Naive thymus-derived CD4-positive, alpha-beta T cell (primary cell): ENCODE data around the gene ABLIM3. TPM values are rescaled to one million over a fixed set of nuclear protein-coding genes. Genes with fewer than 3 reads are reported as not detected.

Experiments used
- ATAC-seq: fragments of 150-1000 bp; cut with Tn5 transposase; 2 replicates; pipeline ENCODE4 v1.10.0; 2021; ENCODE audit warnings: mild to moderate bottlenecking, moderate library complexity
- CTCF ChIA-PET: fragments of 350-600 bp; sonication (Branson Sonifier 250); formaldehyde crosslinking; loops from one replicate; lab custom pipeline; 2021; ENCODE audit warnings: antibody characterized with exemption; lab: Charles Lee
- POLR2A ChIA-PET: fragments of 350-600 bp; sonication (Branson Sonifier 250); formaldehyde crosslinking; loops from one replicate; lab custom pipeline; 2021; ENCODE audit warnings: antibody characterized with exemption, inconsistent platforms; lab: Charles Lee
- DNase-seq, 9 donors: peaks; one replicate each; pipeline versions ENCODE4 v3.0.0 to v3.0.0-alpha.2; 2020 to 2022; ENCODE audit warnings: mixed read lengths in 1 of 9
- H3K27ac ChIP-seq: one replicate; pipeline ENCODE4 v1.7.0; 2013; ENCODE audit warnings: mild to moderate bottlenecking, low read depth, low read length, moderate library complexity
- H3K27me3 ChIP-seq, 2 donors: one replicate each; pipeline ENCODE4 v1.7.0; 2013; ENCODE audit warnings: low read length in 2 of 2, mild to moderate bottlenecking in 2 of 2, moderate library complexity in 2 of 2; ENCODE audit not compliant: control insufficient read depth in 2 of 2, insufficient read depth in 2 of 2
- H3K36me3 ChIP-seq, 3 experiments: 1 replicate in 2 of 3; 2 replicates in 1 of 3; pipeline ENCODE4 v1.7.0; 2013; ENCODE audit warnings: low read length in 3 of 3, mild to moderate bottlenecking in 3 of 3, moderate library complexity in 1 of 3; ENCODE audit not compliant: insufficient read depth in 3 of 3, control insufficient read depth in 2 of 3
- H3K4me1 ChIP-seq, 2 donors: one replicate each; pipeline ENCODE4 v1.7.0; 2013; ENCODE audit warnings: low read length in 2 of 2, mild to moderate bottlenecking in 2 of 2, moderate library complexity in 1 of 2; ENCODE audit not compliant: control insufficient read depth in 2 of 2, insufficient read depth in 2 of 2
- H3K4me3 ChIP-seq: 2 replicates; pipeline ENCODE4 v1.7.0; 2013; ENCODE audit warnings: mild to moderate bottlenecking, low read length
- H3K9me3 ChIP-seq, 3 experiments: 1 replicate in 2 of 3; 2 replicates in 1 of 3; pipeline ENCODE4 v1.7.0; 2013; ENCODE audit warnings: low read length in 3 of 3; ENCODE audit not compliant: control insufficient read depth in 2 of 3
- H3K27ac Mint-ChIP-seq, 9 donors: one replicate each; pipeline ENCODE4 v1.8.0; 2020 to 2022; ENCODE audit warnings: mixed read lengths in 9 of 9, mild to moderate bottlenecking in 8 of 9, moderate library complexity in 5 of 9, inconsistent platforms in 2 of 9
- H3K27me3 Mint-ChIP-seq, 5 donors: one replicate each; pipeline ENCODE4 v1.8.0; 2021 to 2022; ENCODE audit warnings: mixed read lengths in 5 of 5, mild to moderate bottlenecking in 1 of 5
- H3K36me3 Mint-ChIP-seq, 5 donors: one replicate each; pipeline ENCODE4 v1.8.0; 2020 to 2022; ENCODE audit warnings: mixed read lengths in 5 of 5, mild to moderate bottlenecking in 3 of 5, inconsistent platforms in 1 of 5
- H3K4me1 Mint-ChIP-seq, 7 donors: one replicate each; pipeline ENCODE4 v1.8.0; 2020 to 2022; ENCODE audit warnings: mixed read lengths in 7 of 7, mild to moderate bottlenecking in 3 of 7, inconsistent platforms in 1 of 7
- H3K4me3 Mint-ChIP-seq, 10 donors: one replicate each; pipeline ENCODE4 v1.8.0; 2020 to 2022; ENCODE audit warnings: mild to moderate bottlenecking in 10 of 10, mixed read lengths in 10 of 10, moderate library complexity in 6 of 10, inconsistent platforms in 2 of 10
- H3K9me3 Mint-ChIP-seq, 11 donors: one replicate each; pipeline ENCODE4 v1.8.0; 2020 to 2022; ENCODE audit warnings: mixed read lengths in 11 of 11, mild to moderate bottlenecking in 4 of 11, inconsistent platforms in 1 of 11, moderate library complexity in 1 of 11
- intact Hi-C, 2 donors: fragments of 100-400 bp; cut with micrococcal nuclease; formaldehyde crosslinking; loops; one replicate each; pipeline ENCODE4 v1.15.1; 2023
- polyA plus RNA-seq, 2 donors: library from polyadenylated mRNA; unstranded; fragments of 300-500 nt; fragmentation: Illumina TruSeq; gene quantifications; one replicate each; pipeline ENCODE4 v1.2.3, GENCODE V29; 2021
- total RNA-seq, 6 experiments: library from RNA in 5 of 6; stranded (reverse) in 5 of 6; gene quantifications; 1 replicate in 5 of 6; 2 replicates in 1 of 6; pipeline ENCODE4 v1.2.3 and lab custom pipeline; 2021 to 2026

ABLIM3 gene
- total and polyA plus RNA-seq, 7 experiments from 2014 or later: 0.08 to 1.3 TPM; not detected in 5

DNA sequence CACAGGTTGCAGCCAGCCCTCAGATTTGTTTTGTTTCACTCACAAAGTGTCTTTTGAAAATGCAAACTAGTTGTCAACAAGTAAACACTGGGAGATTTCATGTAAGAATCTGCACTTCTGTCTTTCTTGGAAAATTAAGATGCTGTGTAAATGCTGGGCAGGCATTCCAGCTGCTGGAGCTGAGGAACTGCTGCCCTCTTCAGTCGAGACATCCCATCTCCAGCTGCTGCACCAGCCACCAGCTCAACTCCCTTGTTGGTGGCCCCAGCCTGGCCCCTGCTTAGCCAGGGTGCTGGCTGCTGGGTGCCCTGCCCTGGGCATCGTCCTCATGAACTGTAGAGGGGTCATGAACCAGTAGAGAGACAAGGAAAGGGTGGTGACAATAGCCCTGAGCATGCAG, 97.2 kb downstream of the ABLIM3 start:
- Histone ChIP-seq H3K9me3 (no peaks in the 10 kb centered on the region), H3K27me3 (no peaks in the 10 kb centered on the region), H3K4me1 (peaks cover 21 to 39% of the 10 kb centered on the region in 2 donors), H3K27ac (no peak overlapping the region), H3K36me3 (no peaks in the 10 kb centered on the region), H3K4me3 (no peak overlapping the region)
- Mint-ChIP-seq H3K4me1 (peaks cover 0 to 63% (median 43%) of the 10 kb centered on the region in 7 donors), H3K9me3 (peaks cover 0 to 6% (median 0%) of the 10 kb centered on the region in 11 donors), H3K27me3 (peaks cover 0 to 36% (median 4%) of the 10 kb centered on the region in 5 donors), H3K36me3 (peaks cover 0 to 8% (median 0%) of the 10 kb centered on the region in 5 donors), H3K27ac (peak overlapping the region in 5 of 9 donors; percentile 10 to 92 (median 68)), H3K4me3 (peak overlapping the region in 3 of 10 donors; percentile 11 to 25 (median 23))
- POLR2A ChIA-PET: no interaction called here
- intact Hi-C loops: no loop called here
- DNase-seq (no peak), ATAC-seq (no peak)
- CTCF ChIA-PET: no interaction called here

DNA sequence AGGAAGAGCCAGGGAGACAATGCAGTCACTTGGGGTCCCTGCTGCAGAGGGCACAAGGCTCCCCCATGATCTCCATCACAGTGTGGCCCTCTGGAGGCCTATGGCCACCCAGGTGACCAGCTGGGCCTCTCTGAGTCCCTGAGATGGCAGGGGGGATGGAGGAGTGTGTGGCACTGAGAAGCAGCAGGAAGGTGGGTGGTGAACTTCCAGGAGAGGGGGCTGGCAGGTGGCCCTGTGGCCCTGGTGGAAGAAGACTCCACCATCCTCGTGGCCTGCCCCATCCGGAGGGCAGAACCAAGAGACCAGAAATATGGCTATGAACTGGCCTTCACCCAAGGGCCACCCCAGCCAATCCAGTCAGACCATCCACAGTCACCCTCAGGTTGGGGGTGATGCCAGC, 98.6 kb downstream of the ABLIM3 start:
- no peaks in the 10 kb centered on the region for H3K36me3 ChIP-seq
- peaks cover 0 to 6% (median 0%) of the 10 kb centered on the region in 11 donors for H3K9me3 Mint-ChIP-seq
- peak overlapping the region; percentile 83 to 98 (median 93) for H3K27ac Mint-ChIP-seq
- intact Hi-C loops: loop anchor here (1.0 to 2.0 kb wide), 6 partner anchors 24 to 857 kb away; partner anchors contain the start of genes ABLIM3 (in 1 of the 2), CSNK1A1 (in 1 of the 2), FBXO38 (in 1 of the 2) and GRPEL2 (in 1 of the 2)
- H3K27me3 ChIP-seq: no peaks in the 10 kb centered on the region
- peak overlapping the region; percentile 65 for H3K27ac ChIP-seq
- H3K4me1 ChIP-seq: peaks cover 21 to 39% of the 10 kb centered on the region in 2 donors
- peaks cover 2 to 66% (median 43%) of the 10 kb centered on the region in 7 donors for H3K4me1 Mint-ChIP-seq
- H3K4me3 ChIP-seq: no peak overlapping the region
- ATAC-seq (no peak), DNase-seq (no peak)
- peaks cover 0 to 25% (median 4%) of the 10 kb centered on the region in 5 donors for H3K27me3 Mint-ChIP-seq
- peak overlapping the region; percentile 38 to 79 (median 66) for H3K4me3 Mint-ChIP-seq
- H3K9me3 ChIP-seq: no peaks in the 10 kb centered on the region
- ChIA-PET CTCF (interaction anchor here (0.7 to 2.1 kb wide), 8 partner anchors 9 to 36 kb away, joined by 3 to 8 read pairs (median 4); partner anchors contain the start of gene AFAP1L1), POLR2A (interaction anchor here (0.6 to 2.1 kb wide), 11 partner anchors 9 to 118 kb away, joined by 3 to 10 read pairs (median 4); partner anchors contain the start of gene PCYOX1L)
- H3K36me3 Mint-ChIP-seq: peaks cover 0 to 8% (median 0%) of the 10 kb centered on the region in 5 donors

DNA sequence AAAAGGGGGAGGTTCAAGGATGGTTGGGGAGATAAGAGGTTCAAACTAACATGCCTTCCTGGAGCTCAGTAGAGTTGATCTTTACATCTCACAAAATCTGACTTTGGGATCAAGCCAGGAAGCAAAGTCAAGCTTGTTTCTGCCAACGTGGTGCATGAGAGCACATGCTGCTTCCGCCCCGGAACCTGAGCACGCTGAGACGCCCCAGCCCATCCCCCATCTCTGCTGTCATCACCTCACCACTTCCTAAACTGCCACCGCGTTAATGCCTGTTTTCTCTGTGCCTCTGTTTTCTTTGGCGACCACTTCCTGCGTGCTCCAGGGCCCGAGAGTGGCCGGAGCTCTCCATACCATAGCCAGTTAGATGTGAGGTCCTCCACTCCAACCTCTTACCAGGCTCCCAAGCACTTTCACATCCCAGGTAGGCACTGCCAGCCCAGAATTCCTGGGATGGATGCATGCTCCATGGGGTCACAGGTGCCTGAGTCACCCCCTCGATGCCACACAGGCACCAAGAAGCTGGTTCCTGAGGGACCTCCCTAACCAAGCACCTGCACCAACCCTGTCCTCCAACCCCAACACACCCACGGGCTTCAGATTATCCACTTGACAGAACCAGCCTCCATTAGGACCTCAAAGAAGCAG, 99.2 kb downstream of the ABLIM3 start:
- H3K4me1 Mint-ChIP-seq: peaks cover 8 to 71% (median 43%) of the 10 kb centered on the region in 7 donors
- Histone ChIP-seq H3K4me1 (peaks cover 21 to 39% of the 10 kb centered on the region in 2 donors), H3K36me3 (no peaks in the 10 kb centered on the region), H3K9me3 (no peaks in the 10 kb centered on the region), H3K27ac (peak overlapping the region; percentile 67), H3K27me3 (no peaks in the 10 kb centered on the region), H3K4me3 (peak overlapping the region; percentile 2)
- H3K9me3 Mint-ChIP-seq: peaks cover 0 to 6% (median 0%) of the 10 kb centered on the region in 11 donors
- H3K4me3 Mint-ChIP-seq: peak overlapping the region; percentile 38 to 79 (median 66)
- H3K27ac Mint-ChIP-seq: peak overlapping the region; percentile 83 to 98 (median 93)
- CTCF ChIA-PET: interaction anchor here (0.7 to 2.1 kb wide), 9 partner anchors 10 to 35 kb away, joined by 3 to 8 read pairs (median 4); partner anchors contain the start of gene AFAP1L1
- peaks cover 0 to 8% (median 0%) of the 10 kb centered on the region in 5 donors for H3K36me3 Mint-ChIP-seq
- POLR2A ChIA-PET: interaction anchor here (0.6 to 2.1 kb wide), 15 partner anchors 9 to 117 kb away, joined by 3 to 10 read pairs (median 3); partner anchors contain the start of gene PCYOX1L
- ATAC-seq: peak; percentile 93
- peak; percentile 46 to 94 (median 90) for DNase-seq
- intact Hi-C loops: loop anchor here (1.0 to 2.0 kb wide), 6 partner anchors 24 to 857 kb away; partner anchors contain the start of genes ABLIM3 (in 1 of the 2), CSNK1A1 (in 1 of the 2), FBXO38 (in 1 of the 2) and GRPEL2 (in 1 of the 2)
- H3K27me3 Mint-ChIP-seq: peaks cover 0 to 23% (median 1%) of the 10 kb centered on the region in 5 donors

DNA sequence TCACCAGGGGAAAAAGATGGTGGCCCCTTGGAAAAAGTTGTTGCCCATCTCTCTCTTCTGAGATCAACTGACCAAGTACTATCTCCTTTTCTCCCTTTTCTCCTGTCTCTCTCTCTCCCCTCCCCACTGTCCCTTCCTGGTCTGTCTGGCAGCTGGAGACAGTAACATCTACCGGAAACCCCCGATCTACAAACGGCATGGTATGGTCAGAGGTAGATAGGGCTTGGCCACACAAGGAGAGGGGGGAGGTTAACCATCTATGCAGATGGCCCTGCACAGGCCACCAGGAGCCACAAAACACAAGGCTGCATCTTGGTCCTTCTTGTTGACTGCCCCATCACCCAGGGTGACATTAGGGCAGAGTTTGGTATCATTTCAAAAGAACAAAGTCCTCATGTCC, 101.0 kb downstream of the ABLIM3 start:
- peaks cover 0 to 16% (median 0%) of the 10 kb centered on the region in 5 donors for H3K27me3 Mint-ChIP-seq
- DNase-seq (no peak), ATAC-seq (no peak)
- H3K27ac Mint-ChIP-seq: peak overlapping the region; percentile 18 to 96 (median 81)
- peaks cover 0 to 6% (median 0%) of the 10 kb centered on the region in 11 donors for H3K9me3 Mint-ChIP-seq
- no peaks in the 10 kb centered on the region for H3K27me3 ChIP-seq
- H3K4me3 Mint-ChIP-seq: peak overlapping the region in 3 of 10 donors; percentile 26 to 60 (median 47)
- ChIA-PET POLR2A (no interaction called here), CTCF (interaction anchor here (1.0 kb wide), 2 partner anchors 22 to 24 kb away, joined by 3 to 4 read pairs; no protein-coding TSS in a partner anchor)
- H3K9me3 ChIP-seq: no peaks in the 10 kb centered on the region
- peaks cover 0 to 8% (median 4%) of the 10 kb centered on the region in 5 donors for H3K36me3 Mint-ChIP-seq
- no peak overlapping the region for H3K27ac ChIP-seq
- H3K36me3 ChIP-seq: no peaks in the 10 kb centered on the region
- peaks cover 21 to 39% of the 10 kb centered on the region in 2 donors for H3K4me1 ChIP-seq
- no peak overlapping the region for H3K4me3 ChIP-seq
- intact Hi-C loops: no loop called here
- H3K4me1 Mint-ChIP-seq: peaks cover 8 to 69% (median 43%) of the 10 kb centered on the region in 7 donors

DNA sequence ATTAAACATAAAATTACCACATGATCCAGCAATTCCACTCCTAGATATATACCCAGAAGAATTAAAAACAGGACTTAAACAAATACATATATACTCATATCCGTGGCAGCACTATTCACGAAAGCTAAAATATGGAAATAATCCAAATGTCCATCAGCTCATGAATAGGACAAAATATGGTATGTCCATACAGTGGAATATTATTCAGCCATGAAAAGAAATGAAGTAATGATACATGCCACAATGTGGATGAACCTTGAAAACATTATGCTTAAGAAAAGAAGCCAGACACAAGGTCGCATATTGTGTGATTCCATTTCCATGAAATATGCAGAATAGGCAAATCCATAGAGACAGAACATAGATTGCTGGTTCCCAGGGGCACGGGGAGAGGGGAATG, 105.6 kb downstream of the ABLIM3 start:
- Histone ChIP-seq H3K4me1 (peaks cover 0 to 4% of the 10 kb centered on the region in 2 donors), H3K9me3 (no peaks in the 10 kb centered on the region), H3K27me3 (no peaks in the 10 kb centered on the region), H3K4me3 (no peak overlapping the region), H3K36me3 (no peaks in the 10 kb centered on the region), H3K27ac (no peak overlapping the region)
- ChIA-PET POLR2A (interaction anchor here (1.0 to 1.2 kb wide), 2 partner anchors 9 to 15 kb away, joined by 3 to 5 read pairs; no protein-coding TSS in a partner anchor), CTCF (interaction anchor here (1.2 kb wide), 1 partner anchor 18 kb away, joined by 3 read pairs; no protein-coding TSS in a partner anchor)
- Mint-ChIP-seq H3K27me3 (peaks cover 0 to 19% (median 0%) of the 10 kb centered on the region in 5 donors), H3K27ac (no peak overlapping the region), H3K4me3 (no peak overlapping the region), H3K4me1 (peaks cover 2 to 25% (median 12%) of the 10 kb centered on the region in 7 donors), H3K9me3 (peaks cover 0 to 1% (median 0%) of the 10 kb centered on the region in 11 donors), H3K36me3 (peaks cover 0 to 4% (median 0%) of the 10 kb centered on the region in 5 donors)
- DNase-seq (no peak), ATAC-seq (no peak)
- intact Hi-C loops: no loop called here

DNA sequence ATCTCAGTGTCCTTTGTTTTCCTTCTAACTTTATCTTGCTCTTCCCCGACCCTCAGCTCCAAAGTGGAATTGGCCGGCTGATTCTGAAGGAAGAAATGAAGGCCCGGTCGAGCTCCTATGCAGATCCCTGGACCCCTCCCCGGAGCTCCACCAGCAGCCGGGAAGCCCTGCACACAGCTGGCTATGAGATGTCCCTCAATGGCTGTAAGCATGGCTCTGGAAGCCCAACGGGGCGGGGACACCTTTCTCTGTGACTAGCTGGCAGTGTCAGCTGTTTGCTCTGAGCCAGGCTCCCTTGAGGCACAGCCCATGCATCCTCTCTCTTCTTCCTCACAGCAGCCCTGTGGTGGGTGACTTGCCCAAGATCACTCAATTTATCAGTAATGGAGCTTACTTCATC, 106.4 kb downstream of the ABLIM3 start:
- Histone ChIP-seq H3K27ac (no peak overlapping the region), H3K27me3 (no peaks in the 10 kb centered on the region), H3K4me1 (no peaks in the 10 kb centered on the region), H3K36me3 (no peaks in the 10 kb centered on the region), H3K4me3 (no peak overlapping the region), H3K9me3 (no peaks in the 10 kb centered on the region)
- ChIA-PET POLR2A (interaction anchor here (0.6 to 1.2 kb wide), 2 partner anchors 11 to 21 kb away, joined by 3 to 5 read pairs; no protein-coding TSS in a partner anchor), CTCF (interaction anchor here (0.6 to 0.9 kb wide), 2 partner anchors 32 to 106 kb away, joined by 3 read pairs; partner anchors contain the start of gene ABLIM3)
- Mint-ChIP-seq H3K4me3 (no peak overlapping the region), H3K4me1 (peaks cover 2 to 18% (median 5%) of the 10 kb centered on the region in 7 donors), H3K36me3 (peaks cover 0 to 4% (median 0%) of the 10 kb centered on the region in 5 donors), H3K9me3 (peaks cover 0 to 1% (median 0%) of the 10 kb centered on the region in 11 donors), H3K27me3 (peaks cover 0 to 19% (median 0%) of the 10 kb centered on the region in 5 donors), H3K27ac (no peak overlapping the region)
- ATAC-seq (no peak), DNase-seq (no peak)
- intact Hi-C loops: no loop called here
